Measurements from ENCODE around the gene MMP28.
A peak's percentile ranks its signal among the peaks of the same experiment; 100 is the strongest.

Gene MMP28

GRCh38 chr17:35726127-35726952, 69.1 kb downstream of the MMP28 start:
- TF ChIP-seq GATA1 (IDR thresholded peaks at IDR 0.05; ENCODE audit: low read depth, low read length) (no peak), POLR2A (IDR thresholded peaks at IDR 0.05; ENCODE audit: low read length) (no peak)
- DNase-seq, result peak; percentile 22 to 45

GRCh38 chr17:35725802-35726126, 69.7 kb downstream of the MMP28 start:
- no peak for TF ChIP-seq GATA1 (IDR thresholded peaks at IDR 0.05; ENCODE audit: low read depth, low read length)
- no peak for TF ChIP-seq POLR2A (IDR thresholded peaks at IDR 0.05; ENCODE audit: low read length)
- DNase-seq, result no peak

GRCh38 chr17:35725058-35725457, 70.4 kb downstream of the MMP28 start:
- no peak for TF ChIP-seq GATA1 (IDR thresholded peaks at IDR 0.05; ENCODE audit: low read depth, low read length)
- no peak for DNase-seq

- no peak for DNase-seq
- TF ChIP-seq POLR2A (IDR thresholded peaks at IDR 0.05; ENCODE audit: low read length) (no peak), GATA1 (IDR thresholded peaks at IDR 0.05; ENCODE audit: low read depth, low read length) (no peak)
These were observed 71.7 kb downstream of the MMP28 start for GRCh38 chr17:35723735-35724134.

GRCh38 chr17:35717475-35717874, 78.0 kb downstream of the MMP28 start:
- DNase-seq, result no peak
- TF ChIP-seq POLR2A (IDR thresholded peaks at IDR 0.05; ENCODE audit: low read length) (no peak), GATA1 (IDR thresholded peaks at IDR 0.05; ENCODE audit: low read depth, low read length) (no peak)

- TF ChIP-seq POLR2A (IDR thresholded peaks at IDR 0.05; ENCODE audit: low read length) (no peak), GATA1 (IDR thresholded peaks at IDR 0.05; ENCODE audit: low read depth, low read length) (no peak)
- no peak for DNase-seq
These were observed 78.5 kb downstream of the MMP28 start for GRCh38 chr17:35716897-35717465.

GRCh38 chr17:35716173-35716572, 79.3 kb downstream of the MMP28 start:
- DNase-seq, result no peak
- no peak for TF ChIP-seq POLR2A (IDR thresholded peaks at IDR 0.05; ENCODE audit: low read length)
- no peak for TF ChIP-seq GATA1 (IDR thresholded peaks at IDR 0.05; ENCODE audit: low read depth, low read length)
